ENCODE data around the gene ARID3B. TPM values are rescaled to one million over a fixed set of nuclear protein-coding genes. Genes with fewer than 3 reads are reported as not detected.
A peak's percentile ranks its signal among the peaks of the same experiment; 100 is the strongest.

Gene ARID3B
- total RNA-seq, 4 donors from 2014 or later = 3.6 to 6.8 (median 6.7) TPM

DNA sequence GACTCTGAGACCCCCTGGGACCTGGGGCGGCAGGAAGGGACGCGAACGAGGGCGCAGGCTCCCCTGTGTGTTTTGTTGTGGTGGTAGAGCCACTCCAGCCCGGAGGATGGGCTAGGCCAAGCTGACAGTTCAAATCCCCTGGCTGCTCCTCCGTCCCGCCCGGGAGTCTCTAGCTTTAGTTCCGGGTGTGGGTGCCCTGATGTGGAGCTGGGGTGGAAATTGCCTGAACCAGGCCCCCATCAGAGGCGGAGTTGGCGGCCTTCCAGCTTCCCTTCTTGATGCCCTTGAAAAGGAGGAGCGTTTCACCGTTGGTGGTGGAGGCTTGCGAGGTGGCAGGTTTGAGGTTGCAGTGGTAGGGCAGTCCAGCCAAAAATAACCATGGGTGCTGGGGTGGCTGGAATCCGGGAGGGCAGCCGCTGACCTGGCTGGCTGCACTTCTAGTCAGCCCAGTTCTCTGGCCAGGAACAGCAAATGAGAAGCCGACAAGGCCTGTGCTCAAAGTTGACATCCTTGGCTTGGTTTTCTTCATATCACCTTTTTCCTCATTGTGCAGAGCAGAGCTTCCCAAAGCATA is 75.4 kb downstream of the ARID3B start:
- Histone ChIP-seq H3K27ac (replicated peaks in 1 of 4) (peak overlapping the region; percentile 97 to 100 (median 99)), H3K9me3 (no peaks in the 10 kb centered on the region), H3K36me3 (peaks cover 24 to 31% (median 28%) of the 10 kb centered on the region in 4 donors), H3K4me3 (peak overlapping the region; percentile 97 to 100 (median 98)), H3K4me1 (peaks cover 51 to 69% (median 57%) of the 10 kb centered on the region in 4 donors), H3K27me3 (no peaks in the 10 kb centered on the region)
- peak; percentile 94 for DNase-seq (ENCODE audit: extremely low spot score)
- intact Hi-C loops (cut with DNase I) = no loop called here
- no peak for TF ChIP-seq EP300 (IDR thresholded peaks at IDR 0.05)
- peak in 1 of 2 donors; percentile 57 for TF ChIP-seq POLR2AphosphoS5 (IDR thresholded peaks at IDR 0.05)
- TF ChIP-seq, protein P1, sequence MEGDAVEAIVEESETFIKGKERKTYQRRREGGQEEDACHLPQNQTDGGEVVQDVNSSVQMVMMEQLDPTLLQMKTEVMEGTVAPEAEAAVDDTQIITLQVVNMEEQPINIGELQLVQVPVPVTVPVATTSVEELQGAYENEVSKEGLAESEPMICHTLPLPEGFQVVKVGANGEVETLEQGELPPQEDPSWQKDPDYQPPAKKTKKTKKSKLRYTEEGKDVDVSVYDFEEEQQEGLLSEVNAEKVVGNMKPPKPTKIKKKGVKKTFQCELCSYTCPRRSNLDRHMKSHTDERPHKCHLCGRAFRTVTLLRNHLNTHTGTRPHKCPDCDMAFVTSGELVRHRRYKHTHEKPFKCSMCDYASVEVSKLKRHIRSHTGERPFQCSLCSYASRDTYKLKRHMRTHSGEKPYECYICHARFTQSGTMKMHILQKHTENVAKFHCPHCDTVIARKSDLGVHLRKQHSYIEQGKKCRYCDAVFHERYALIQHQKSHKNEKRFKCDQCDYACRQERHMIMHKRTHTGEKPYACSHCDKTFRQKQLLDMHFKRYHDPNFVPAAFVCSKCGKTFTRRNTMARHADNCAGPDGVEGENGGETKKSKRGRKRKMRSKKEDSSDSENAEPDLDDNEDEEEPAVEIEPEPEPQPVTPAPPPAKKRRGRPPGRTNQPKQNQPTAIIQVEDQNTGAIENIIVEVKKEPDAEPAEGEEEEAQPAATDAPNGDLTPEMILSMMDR (IDR thresholded peaks at IDR 0.05) = no peak
- no peak for TF ChIP-seq POLR2A (IDR thresholded peaks at IDR 0.05; ENCODE audit: low read depth)
- WGBS = 2% methylated on average over 9 of the region's 18 CpGs

DNA sequence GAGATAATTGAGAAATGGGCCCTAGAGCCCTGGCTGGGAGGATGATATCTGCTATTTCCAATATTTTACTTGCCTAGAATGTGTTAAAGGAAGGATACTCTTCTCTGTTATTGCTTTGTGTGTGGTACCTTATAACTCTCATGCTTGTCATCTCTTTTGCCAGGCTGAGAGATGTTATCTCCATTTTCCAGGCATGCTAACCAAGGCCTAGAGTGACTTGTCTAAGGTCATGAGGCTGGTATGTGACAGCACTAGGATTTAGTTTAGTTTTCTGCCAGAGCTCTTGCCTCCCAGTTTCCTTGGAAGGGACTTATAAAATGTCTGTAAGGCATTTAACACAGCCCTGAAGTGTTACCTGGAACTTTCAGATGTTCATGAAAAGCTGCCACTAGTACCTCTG is 76.0 kb downstream of the ARID3B start:
- peak overlapping the region; percentile 97 to 100 (median 98) for H3K4me3 ChIP-seq
- DNase-seq (ENCODE audit: extremely low spot score) = no peak
- no peaks in the 10 kb centered on the region for H3K9me3 ChIP-seq
- intact Hi-C loops (cut with DNase I) = no loop called here
- H3K36me3 ChIP-seq = peaks cover 30 to 36% (median 34%) of the 10 kb centered on the region in 4 donors
- H3K4me1 ChIP-seq = peaks cover 54 to 74% (median 60%) of the 10 kb centered on the region in 4 donors
- no peaks in the 10 kb centered on the region for H3K27me3 ChIP-seq
- TF ChIP-seq POLR2AphosphoS5 (IDR thresholded peaks at IDR 0.05) (no peak), POLR2A (IDR thresholded peaks at IDR 0.05; ENCODE audit: low read depth) (no peak), EP300 (IDR thresholded peaks at IDR 0.05) (no peak)
- TF ChIP-seq, protein P1 (IDR thresholded peaks at IDR 0.05) = no peak
- H3K27ac ChIP-seq (replicated peaks in 1 of 4) = peak overlapping the region; percentile 97 to 100 (median 99)

DNA sequence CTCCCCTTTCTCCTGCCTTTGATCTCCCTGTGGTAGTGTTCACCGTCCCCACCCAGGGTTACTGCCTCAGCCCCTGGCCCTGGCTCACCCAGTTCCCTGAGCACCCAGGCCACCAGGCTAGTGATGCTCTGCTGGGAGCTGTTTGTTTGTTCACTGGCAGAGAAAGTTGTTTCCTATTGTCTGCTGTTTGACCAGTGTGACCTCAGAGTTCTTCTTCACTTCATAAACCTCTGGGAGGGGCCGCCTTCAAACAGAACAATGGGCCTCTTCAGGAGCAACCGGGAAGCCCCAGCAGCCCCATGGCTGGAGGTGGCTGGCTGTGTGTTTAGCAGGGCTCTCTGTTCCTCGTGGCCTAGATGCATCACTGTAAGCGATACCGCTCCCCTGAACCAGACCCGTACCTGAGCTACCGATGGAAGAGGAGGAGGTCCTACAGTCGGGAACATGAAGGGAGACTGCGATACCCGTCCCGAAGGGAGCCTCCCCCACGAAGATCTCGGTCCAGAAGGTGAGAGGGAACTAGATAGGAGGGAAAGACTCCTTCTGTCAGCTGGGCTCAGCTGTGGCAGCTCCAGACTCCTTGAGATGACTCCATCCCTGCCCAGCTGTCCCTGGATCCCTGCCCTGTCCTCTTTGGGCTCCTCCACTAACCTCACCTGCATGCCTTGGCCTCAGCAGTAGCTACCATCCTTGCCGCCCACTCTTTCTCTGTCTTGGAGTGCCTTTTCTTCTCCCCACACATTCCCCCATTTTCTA is 78.0 kb downstream of the ARID3B start:
- TF ChIP-seq POLR2A (IDR thresholded peaks at IDR 0.05; ENCODE audit: low read depth) = no peak
- no peak for TF ChIP-seq POLR2AphosphoS5 (IDR thresholded peaks at IDR 0.05)
- TF ChIP-seq, protein P1 (IDR thresholded peaks at IDR 0.05) = no peak
- no peak for TF ChIP-seq EP300 (IDR thresholded peaks at IDR 0.05)
- no peaks in the 10 kb centered on the region for H3K9me3 ChIP-seq
- H3K27me3 ChIP-seq = no peaks in the 10 kb centered on the region
- WGBS = 81% methylated on average over 15 of the region's 15 CpGs
- no peak for DNase-seq (ENCODE audit: extremely low spot score)
- peaks cover 50 to 57% (median 54%) of the 10 kb centered on the region in 4 donors for H3K36me3 ChIP-seq
- peaks cover 50 to 71% (median 56%) of the 10 kb centered on the region in 4 donors for H3K4me1 ChIP-seq
- no peak overlapping the region for H3K27ac ChIP-seq (replicated peaks in 1 of 4)
- no peak overlapping the region for H3K4me3 ChIP-seq
- intact Hi-C loops (cut with DNase I) = no loop called here

DNA sequence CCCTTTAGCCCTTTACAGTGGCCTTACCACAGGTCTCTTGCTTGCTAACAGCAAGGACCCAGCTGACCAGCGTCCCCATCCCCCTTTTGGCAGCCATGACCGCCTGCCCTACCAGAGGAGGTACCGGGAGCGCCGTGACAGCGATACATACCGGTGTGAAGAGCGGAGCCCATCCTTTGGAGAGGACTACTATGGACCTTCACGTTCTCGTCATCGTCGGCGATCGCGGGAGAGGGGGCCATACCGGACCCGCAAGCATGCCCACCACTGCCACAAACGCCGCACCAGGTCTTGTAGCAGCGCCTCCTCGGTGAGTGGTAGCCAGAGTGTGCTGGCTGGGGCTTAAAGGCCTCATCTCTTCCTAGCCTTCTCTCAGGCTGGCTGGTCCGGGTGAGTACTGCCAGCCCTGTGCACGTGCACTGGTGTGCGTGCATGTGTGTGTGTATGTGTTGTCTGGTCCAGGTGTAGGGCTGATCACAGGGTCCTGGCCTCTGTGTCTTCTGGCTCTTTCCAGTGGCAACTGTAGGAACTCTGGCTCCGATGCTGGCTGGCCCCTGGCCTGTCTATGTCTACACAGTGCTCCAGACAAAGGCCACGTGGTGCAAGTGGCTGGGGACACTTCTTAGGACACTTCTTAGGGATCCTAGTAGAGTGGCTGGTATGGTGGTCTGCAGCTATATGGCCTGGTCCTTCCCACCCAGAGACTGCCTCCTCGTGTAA is 79.1 kb downstream of the ARID3B start:
- no peak for DNase-seq (ENCODE audit: extremely low spot score)
- H3K4me1 ChIP-seq = peaks cover 45 to 62% (median 52%) of the 10 kb centered on the region in 4 donors
- H3K27ac ChIP-seq (replicated peaks in 1 of 4) = no peak overlapping the region
- no peaks in the 10 kb centered on the region for H3K27me3 ChIP-seq
- intact Hi-C loops (cut with DNase I) = no loop called here
- no peaks in the 10 kb centered on the region for H3K9me3 ChIP-seq
- peaks cover 60 to 67% (median 65%) of the 10 kb centered on the region in 4 donors for H3K36me3 ChIP-seq
- WGBS = 93% methylated on average over 27 of the region's 27 CpGs
- TF ChIP-seq, protein P1 (IDR thresholded peaks at IDR 0.05) = no peak
- H3K4me3 ChIP-seq = no peak overlapping the region
